Neural cell (in vitro differentiated cells): ENCODE data around the gene FAM107B. TPM values are rescaled to one million over a fixed set of nuclear protein-coding genes. Genes with fewer than 3 reads are reported as not detected.

ENCODE experiments used
- H2AFZ ChIP-seq: fragments of 200-600, 300-800 bp; sonication (generic), shearing (Covaris generic); 2 replicates; pipeline ENCODE4 v1.6.0; 2014; ENCODE audit warnings: low read depth, mild to moderate bottlenecking, antibody characterized with exemption, low read length, moderate library complexity
- H3F3A ChIP-seq: fragments of 200-600 bp; shearing (Covaris generic); 2 replicates; pipeline ENCODE4 v1.6.1; 2016; ENCODE audit warnings: mild to moderate bottlenecking, moderate library complexity, mixed read lengths, antibody characterized with exemption, low read length; ENCODE audit not compliant: insufficient read depth, poor library complexity, severe bottlenecking
- H3K27ac ChIP-seq: fragments of 200-600, 300-800 bp; sonication (generic), shearing (Covaris generic); 2 replicates; pipeline ENCODE4 v1.5.1; 2014; ENCODE audit warnings: mild to moderate bottlenecking, low read length, moderate library complexity
- H3K27me3 ChIP-seq: fragments of 300-800, 200-600 bp; sonication (generic), shearing (Covaris generic); 2 replicates; pipeline ENCODE4 v1.6.0; 2014; ENCODE audit warnings: mild to moderate bottlenecking, low read depth, low read length, moderate library complexity; ENCODE audit not compliant: insufficient read depth
- H3K36me3 ChIP-seq: fragments of 300-800, 200-600 bp; sonication (generic), shearing (Covaris generic); 2 replicates; pipeline ENCODE4 v1.5.1; 2014; ENCODE audit warnings: mild to moderate bottlenecking, antibody characterized with exemption, low read length, moderate library complexity; ENCODE audit not compliant: insufficient read depth
- H3K4me2 ChIP-seq: fragments of 300-800, 200-600 bp; sonication (generic), shearing (Covaris generic); 2 replicates; pipeline ENCODE4 v1.6.0; 2014; ENCODE audit warnings: mild to moderate bottlenecking, low read length
- H3K4me3 ChIP-seq: fragments of 300-800, 200-600 bp; sonication (generic), shearing (Covaris generic); 2 replicates; pipeline ENCODE4 v1.5.1; 2014; ENCODE audit warnings: mild to moderate bottlenecking, low read length, moderate library complexity
- H3K79me2 ChIP-seq: fragments of 200-600 bp; shearing (Covaris generic); replicated peaks from 2 replicates; pipeline ENCODE4 v1.6.0; 2014; ENCODE audit warnings: mild to moderate bottlenecking, low read length, moderate library complexity; ENCODE audit not compliant: insufficient read depth
- H3K9ac ChIP-seq: fragments of 300-800, 200-600 bp; sonication (generic), shearing (Covaris generic); 2 replicates; pipeline ENCODE4 v1.6.1; 2016; ENCODE audit warnings: mild to moderate bottlenecking, low read length, mixed read lengths
- H3K9me2 ChIP-seq: fragments of 200-600 bp; shearing (Covaris generic); 2 replicates; pipeline ENCODE4 v1.6.1; 2016; ENCODE audit warnings: mild to moderate bottlenecking, low read length, mixed read lengths; ENCODE audit not compliant: insufficient read depth
- H3K9me3 ChIP-seq: fragments of 200-600, 300-800 bp; sonication (generic), shearing (Covaris generic); 2 replicates; pipeline ENCODE4 v1.6.1; 2016; ENCODE audit warnings: mild to moderate bottlenecking, mixed run types, low read length, moderate library complexity, mixed read lengths
- H4K20me1 ChIP-seq: fragments of 200-600 bp; shearing (Covaris generic); 2 replicates; pipeline ENCODE4 v1.6.1; 2016; ENCODE audit warnings: mild to moderate bottlenecking, mixed run types; ENCODE audit not compliant: insufficient read depth
- CTCF ChIP-seq: fragments of 450-650 bp; IDR thresholded peaks from 2 replicates; pipeline ENCODE4 v1.5.1; 2014; ENCODE audit warnings: antibody characterized with exemption, mild to moderate bottlenecking, moderate library complexity; ENCODE audit not compliant: poor library complexity, severe bottlenecking
- EP300 ChIP-seq: fragments of 450-650 bp; conservative IDR thresholded peaks from 2 replicates; pipeline ENCODE4 v1.6.1; 2014; ENCODE audit warnings: antibody characterized with exemption, mild to moderate bottlenecking, moderate library complexity; ENCODE audit not compliant: poor library complexity, severe bottlenecking
- EZH2 ChIP-seq: fragments of 200-600, 300-800 bp; shearing (Covaris generic), sonication (generic); IDR thresholded peaks from 2 replicates; pipeline ENCODE4 v1.6.1; 2014; ENCODE audit warnings: antibody characterized with exemption, low read length, borderline replicate concordance, mild to moderate bottlenecking; ENCODE audit not compliant: insufficient read depth, poor library complexity, severe bottlenecking
- POLR2AphosphoS5 ChIP-seq: IDR thresholded peaks from 2 replicates; pipeline ENCODE4 v1.6.1; 2012
- RAD21 ChIP-seq: fragments of 450-650 bp; conservative IDR thresholded peaks from 2 replicates; pipeline ENCODE4 v1.6.1; 2014; ENCODE audit warnings: antibody characterized with exemption, mild to moderate bottlenecking, moderate library complexity
- REST ChIP-seq: IDR thresholded peaks from 2 replicates; pipeline ENCODE4 v1.6.1; 2012; ENCODE audit warnings: borderline replicate concordance
- SMC3 ChIP-seq: fragments of 450-650 bp; conservative IDR thresholded peaks from 2 replicates; pipeline ENCODE4 v1.6.1; 2014; ENCODE audit warnings: antibody characterized with exemption, mild to moderate bottlenecking, moderate library complexity; ENCODE audit not compliant: poor library complexity
- TAF1 ChIP-seq: IDR thresholded peaks from 2 replicates; pipeline ENCODE4 v1.6.1; 2012; ENCODE audit warnings: low read depth
- polyA plus RNA-seq: library from polyadenylated mRNA; depleted of rRNA; stranded (reverse); fragments of >200 nt; gene quantifications from 2 replicates; pipeline ENCODE4 v1.2.3, GENCODE V29; 2014

FAM107B gene
- polyA plus RNA-seq, 1 donor from 2014 or later, result 106 TPM

- H3K9ac ChIP-seq, result no peak overlapping the region
Measured at GRCh38 chr10:14580671-14581332, 193.9 kb downstream of the FAM107B start.

GRCh38 chr10:14579405-14579804 is 195.3 kb downstream of the FAM107B start:
- peaks cover 65% of the 10 kb centered on the region for H3K79me2 ChIP-seq
- no peak overlapping the region for H3K9ac ChIP-seq
- no peaks in the 10 kb centered on the region for H3K36me3 ChIP-seq
- H3K27ac ChIP-seq, result no peak overlapping the region
- H3K9me3 ChIP-seq, result no peaks in the 10 kb centered on the region
- no peaks in the 10 kb centered on the region for H4K20me1 ChIP-seq
- no peaks in the 10 kb centered on the region for H3K27me3 ChIP-seq
- H3K4me2 ChIP-seq, result no peak overlapping the region
- H2AFZ ChIP-seq, result no peak overlapping the region
- no peaks in the 10 kb centered on the region for H3F3A ChIP-seq
- H3K9me2 ChIP-seq, result no peaks in the 10 kb centered on the region
- TF ChIP-seq RAD21 (no peak), SMC3 (no peak), CTCF (no peak), REST (no peak), POLR2AphosphoS5 (no peak)
- H3K4me3 ChIP-seq, result no peak overlapping the region

More at GRCh38 chr10:14580671-14581332, 193.9 kb downstream of the FAM107B start:
- H3K4me2 ChIP-seq, result no peak overlapping the region
- no peaks in the 10 kb centered on the region for H3K27me3 ChIP-seq
- H3K4me3 ChIP-seq, result no peak overlapping the region
- H3F3A ChIP-seq, result no peaks in the 10 kb centered on the region
- H4K20me1 ChIP-seq, result no peaks in the 10 kb centered on the region
- no peaks in the 10 kb centered on the region for H3K36me3 ChIP-seq
- no peaks in the 10 kb centered on the region for H3K9me2 ChIP-seq
- TF ChIP-seq CTCF, result no peak
- TF ChIP-seq EZH2, result no peak
- no peak for TF ChIP-seq RAD21
- no peak for TF ChIP-seq SMC3
- no peak for TF ChIP-seq POLR2AphosphoS5
- no peak for TF ChIP-seq EP300
- TF ChIP-seq TAF1, result no peak
- TF ChIP-seq REST, result no peak
- no peak overlapping the region for H2AFZ ChIP-seq
- H3K27ac ChIP-seq, result no peak overlapping the region
- peaks cover 65% of the 10 kb centered on the region for H3K79me2 ChIP-seq
- no peaks in the 10 kb centered on the region for H3K9me3 ChIP-seq
